HG03159 (cell line): ENCODE results near the gene LRRC4.

Experiments used
- ATAC-seq: cut with Tn5 transposase; IDR thresholded peaks from one replicate; pipeline ENCODE4 v1.9.1; 2021; ENCODE audit warnings: mild to moderate bottlenecking, moderate library complexity; ENCODE audit not compliant: unreplicated experiment

Gene LRRC4

GRCh38 chr7:128060018-128060417, 28.8 kb upstream of the LRRC4 start:
- ATAC-seq: no peak

- ATAC-seq: no peak
These were observed 28.1 kb upstream of the LRRC4 start for GRCh38 chr7:128059143-128059988.

- ATAC-seq: no peak
These were observed 26.7 kb upstream of the LRRC4 start for GRCh38 chr7:128057909-128058308.

- no peak for ATAC-seq
These were observed 25.7 kb upstream of the LRRC4 start for GRCh38 chr7:128056901-128057300.

- no peak for ATAC-seq
These were observed 24.4 kb upstream of the LRRC4 start for GRCh38 chr7:128055637-128056036.

- ATAC-seq: no peak
These were observed 23.3 kb upstream of the LRRC4 start for GRCh38 chr7:128054511-128054910.

- no peak for ATAC-seq
These were observed 22.8 kb upstream of the LRRC4 start for GRCh38 chr7:128053991-128054390.

GRCh38 chr7:128053023-128053422, 21.8 kb upstream of the LRRC4 start:
- no peak for ATAC-seq

- no peak for ATAC-seq
These were observed 21.2 kb upstream of the LRRC4 start for GRCh38 chr7:128052404-128052803.

GRCh38 chr7:128045766-128046165, 14.5 kb upstream of the LRRC4 start:
- ATAC-seq: no peak

GRCh38 chr7:128045158-128045557, 13.9 kb upstream of the LRRC4 start:
- no peak for ATAC-seq

GRCh38 chr7:128044064-128044463, 12.8 kb upstream of the LRRC4 start:
- no peak for ATAC-seq

GRCh38 chr7:128042012-128042411, 10.8 kb upstream of the LRRC4 start:
- no peak for ATAC-seq

GRCh38 chr7:128041203-128041602, 10.0 kb upstream of the LRRC4 start:
- ATAC-seq: no peak

GRCh38 chr7:128040205-128040604, 9.0 kb upstream of the LRRC4 start:
- no peak for ATAC-seq

GRCh38 chr7:128039544-128039953, 8.3 kb upstream of the LRRC4 start:
- ATAC-seq: no peak

- peak; percentile 51 for ATAC-seq
These were observed 6.8 kb upstream of the LRRC4 start for GRCh38 chr7:128037880-128038619.

GRCh38 chr7:128037081-128037480, 5.8 kb upstream of the LRRC4 start:
- ATAC-seq: no peak

- no peak for ATAC-seq
These were observed 5.1 kb upstream of the LRRC4 start for GRCh38 chr7:128036226-128036940.

- ATAC-seq: no peak
These were observed 4.5 kb upstream of the LRRC4 start for GRCh38 chr7:128035712-128036111.

- ATAC-seq: no peak
These were observed 3.6 kb upstream of the LRRC4 start for GRCh38 chr7:128034825-128035224.

GRCh38 chr7:128033246-128033645, 2.0 kb upstream of the LRRC4 start:
- ATAC-seq: no peak
